ENCODE results near the gene LRIT1. TPM values are rescaled to one million over a fixed set of nuclear protein-coding genes. Genes with fewer than 3 reads are reported as not detected.

LRIT1 gene
- total RNA-seq, 1 experiment from 2014 or later, result not detected

GRCh38 chr10:84256510-84257342 is 15.4 kb upstream of the LRIT1 start (continued):
- no peak for TF ChIP-seq AR (CRISPR knock-in tag; IDR thresholded peaks at IDR 0.05)
- TF ChIP-seq CTCF (IDR thresholded peaks at IDR 0.05), result peak; percentile 76
- TF ChIP-seq ESRRA (CRISPR knock-in tag; IDR thresholded peaks at IDR 0.05; ENCODE audit: borderline replicate concordance), result no peak
- TF ChIP-seq ZNF263 (CRISPR knock-in tag; IDR thresholded peaks at IDR 0.05; ENCODE audit: low read depth), result no peak
- peak; percentile 94 for TF ChIP-seq MAX (CRISPR knock-in tag; IDR thresholded peaks at IDR 0.05)
- no peak for TF ChIP-seq JUN (CRISPR knock-in tag; IDR thresholded peaks at IDR 0.05)
- TF ChIP-seq FOXP1 (CRISPR knock-in tag; IDR thresholded peaks at IDR 0.05; ENCODE audit: borderline replicate concordance), result 0 out of 2 replicates have a peak, but pooled peaks have one; percentile 47
- no peak for TF ChIP-seq FOXK1 (CRISPR knock-in tag; IDR thresholded peaks at IDR 0.05)
- TF ChIP-seq ZNF416 (CRISPR knock-in tag; IDR thresholded peaks at IDR 0.05), result no peak
- no peak for TF ChIP-seq HMGXB4 (CRISPR knock-in tag; IDR thresholded peaks at IDR 0.05)
- no peak for TF ChIP-seq CDX4 (CRISPR knock-in tag; IDR thresholded peaks at IDR 0.05; ENCODE audit: borderline replicate concordance)
- TF ChIP-seq GRHL2 (CRISPR knock-in tag; IDR thresholded peaks at IDR 0.05; ENCODE audit: insufficient replicate concordance, severe bottlenecking), result no peak
- TF ChIP-seq FOXJ3 (CRISPR knock-in tag; IDR thresholded peaks at IDR 0.05; ENCODE audit: borderline replicate concordance), result no peak

GRCh38 chr10:84254552-84255478 is 13.5 kb upstream of the LRIT1 start:
- DNase-seq (ENCODE audit: low spot score) (no peak), ATAC-seq (no peak)
- Mint-ChIP-seq H3K9me3 (peaks cover 5% of the 10 kb centered on the region; the same call in 1 of the 2 replicates), H3K4me3 (no peak overlapping the region), H3K36me3 (no peaks in the 10 kb centered on the region), H3K27me3 (ENCODE audit: low read depth) (peaks cover 19% of the 10 kb centered on the region), H3K4me1 (0 out of 2 replicates have a peak, but pooled peaks cover 3% of the 10 kb centered on the region), H3K27ac (no peak overlapping the region)
- CTCF ChIA-PET, result interaction anchor here (1.0 to 4.5 kb wide), 3 partner anchors 11 to 283 kb away, joined by 4 to 48 read pairs (median 5); no protein-coding TSS in a partner anchor
- no peak for TF ChIP-seq NR2C2 (CRISPR knock-in tag; IDR thresholded peaks at IDR 0.05)
- POLR2A ChIA-PET, result no interaction called here
